GM12873 (cell line): ENCODE measurements around the gene TMEM86A.

ENCODE experiments used
- CTCF ChIP-seq: IDR thresholded peaks from 2 replicates; pipeline ENCODE4 v1.5.1; 2012; ENCODE audit warnings: low read depth, mild to moderate bottlenecking, moderate library complexity, low read length, control low read depth; ENCODE audit not compliant: insufficient read depth; ENCODE audit errors: missing control alignments

The TMEM86A gene

GRCh38 chr11:18743365-18743764 lies 44.8 kb downstream of the TMEM86A start:
- no peak for TF ChIP-seq CTCF

- TF ChIP-seq CTCF = no peak
These were observed 45.4 kb downstream of the TMEM86A start for GRCh38 chr11:18743900-18744514.

- TF ChIP-seq CTCF = no peak
These were observed 46.7 kb downstream of the TMEM86A start for GRCh38 chr11:18745251-18745650.

- TF ChIP-seq CTCF = no peak
These were observed 50.3 kb downstream of the TMEM86A start for GRCh38 chr11:18748766-18749365.

GRCh38 chr11:18749681-18750319 lies 51.2 kb downstream of the TMEM86A start:
- no peak for TF ChIP-seq CTCF

GRCh38 chr11:18750944-18751343 lies 52.4 kb downstream of the TMEM86A start:
- no peak for TF ChIP-seq CTCF

- no peak for TF ChIP-seq CTCF
These were observed 53.9 kb downstream of the TMEM86A start for GRCh38 chr11:18752502-18752901.
